Tibial nerve (tissue), 4 donors: Measurements from ENCODE around the gene PRSS48. TPM values are rescaled to one million over a fixed set of nuclear protein-coding genes. Genes with fewer than 3 reads are reported as not detected.
"Not testable (repeated sequence)": the region's sequence is repeated elsewhere in the genome, so short reads cannot be mapped to it uniquely, and the experiment has no call there.

Experiments
- DNase-seq, 2 donors: peaks; one replicate each; pipeline ENCODE4 v3.0.0-alpha.2; 2019; ENCODE audit warnings: low spot score in 2 of 2
- H3K27ac ChIP-seq, 4 donors: fragments of 200-600 bp; sonication (generic) in 3 of 4; one replicate each; pipeline ENCODE4 v1.5.1; 2017 to 2019; ENCODE audit warnings: mild to moderate bottlenecking in 1 of 4
- H3K27me3 ChIP-seq, 2 donors: fragments of 200-600 bp; sonication (generic) in 1 of 2; one replicate each; pipeline versions ENCODE4 v1.5.1 to v1.6.0; 2017 to 2019
- H3K36me3 ChIP-seq, 3 donors: fragments of 200-600 bp; sonication (generic); one replicate each; pipeline ENCODE4 v1.5.1; 2018 to 2019
- H3K4me1 ChIP-seq, 4 donors: fragments of 200-600 bp; sonication (generic) in 3 of 4; one replicate each; pipeline ENCODE4 v1.5.1; 2017 to 2019
- H3K4me3 ChIP-seq, 4 donors: fragments of 200-600 bp; sonication (generic) in 3 of 4; one replicate each; pipeline ENCODE4 v1.5.1; 2017 to 2019; ENCODE audit warnings: mild to moderate bottlenecking in 1 of 4, moderate library complexity in 1 of 4
- H3K9me3 ChIP-seq, 4 donors: fragments of 200-600 bp; sonication (generic) in 3 of 4; one replicate each; pipeline ENCODE4 v1.5.1; 2017 to 2019
- CTCF ChIP-seq, 5 experiments: fragments of 200-600 bp in 3 of 5; fragments of 450-650 bp in 2 of 5; sonication (generic) in 3 of 5; IDR thresholded peaks; one replicate each; pipeline ENCODE4 v1.5.1; 2016 to 2019; ENCODE audit warnings: antibody characterized with exemption in 5 of 5, mild to moderate bottlenecking in 3 of 5, moderate library complexity in 2 of 5
- EP300 ChIP-seq, 2 donors: sonication (generic); formaldehyde crosslinking; IDR thresholded peaks; one replicate each; pipeline ENCODE4 v1.6.1; 2017; ENCODE audit warnings: antibody characterized with exemption in 2 of 2, mild to moderate bottlenecking in 1 of 2
- POLR2A ChIP-seq, 2 donors: fragments of 450-650 bp; IDR thresholded peaks; one replicate each; pipeline ENCODE4 v1.6.1; 2017; ENCODE audit warnings: antibody characterized with exemption in 2 of 2, mild to moderate bottlenecking in 2 of 2, moderate library complexity in 2 of 2
- WGBS, 2 donors: methylation state at CpG; one replicate each; pipeline ENCODE4 v1.1.5; 2018; 5-methylcytosine and 5-hydroxymethylcytosine counted together
- total RNA-seq, 4 donors: library from RNA; depleted of rRNA; stranded (reverse); fragments of >200 nt; gene quantifications; one replicate each; pipeline ENCODE4 v1.1.0, GENCODE V29; 2016

Gene PRSS48
- total RNA-seq, 4 donors from 2014 or later = not detected

- TF ChIP-seq POLR2A (IDR thresholded peaks at IDR 0.05) (no peak), CTCF (IDR thresholded peaks at IDR 0.05) (no peak), EP300 (IDR thresholded peaks at IDR 0.05) (no peak)
- H3K27ac ChIP-seq = peak overlapping the region in 2 of 4 donors; percentile 74 to 83
- 74 to 76% methylated on average over 7 of the region's 7 CpGs for WGBS, 2 donors
Measured at GRCh38 chr4:151231915-151232595, 44.9 kb upstream of the PRSS48 start.

GRCh38 chr4:151233600-151233999 is 43.4 kb upstream of the PRSS48 start:
- peak overlapping the region; percentile 1 to 83 (median 62) for H3K27ac ChIP-seq
- H3K4me1 ChIP-seq = peaks cover 0 to 40% (median 11%) of the 10 kb centered on the region in 4 donors
- TF ChIP-seq CTCF (IDR thresholded peaks at IDR 0.05) = no peak
- TF ChIP-seq EP300 (IDR thresholded peaks at IDR 0.05) = no peak
- no peak for TF ChIP-seq POLR2A (IDR thresholded peaks at IDR 0.05)
- DNase-seq = no peak
- no peaks in the 10 kb centered on the region for H3K36me3 ChIP-seq
- H3K4me3 ChIP-seq = no peak overlapping the region
- no peaks in the 10 kb centered on the region for H3K27me3 ChIP-seq
- WGBS, 2 donors = 83 to 85% methylated on average over 5 of the region's 5 CpGs
- no peaks in the 10 kb centered on the region for H3K9me3 ChIP-seq

More at GRCh38 chr4:151231915-151232595, 44.9 kb upstream of the PRSS48 start:
- Histone ChIP-seq H3K27me3 (no peaks in the 10 kb centered on the region), H3K4me3 (no peak overlapping the region), H3K4me1 (peaks cover 0 to 41% (median 13%) of the 10 kb centered on the region in 4 donors), H3K9me3 (no peaks in the 10 kb centered on the region), H3K36me3 (no peaks in the 10 kb centered on the region)
- no peak for DNase-seq

- WGBS, 2 donors = 100% methylated on average over 1 of the region's 1 CpG
- not testable (repeated sequence) for DNase-seq
Measured at GRCh38 chr4:151235373-151235772, 41.6 kb upstream of the PRSS48 start.

GRCh38 chr4:151236036-151236435 is 40.9 kb upstream of the PRSS48 start:
- Histone ChIP-seq H3K9me3 (no peaks in the 10 kb centered on the region), H3K27me3 (no peaks in the 10 kb centered on the region), H3K4me3 (no peak overlapping the region), H3K36me3 (no peaks in the 10 kb centered on the region), H3K27ac (peak overlapping the region in 1 of 4 donors; percentile 74), H3K4me1 (peaks cover 0 to 47% (median 13%) of the 10 kb centered on the region in 4 donors)
- TF ChIP-seq EP300 (IDR thresholded peaks at IDR 0.05) (no peak), POLR2A (IDR thresholded peaks at IDR 0.05) (no peak)
- 98 to 99% methylated on average over 22 to 27 of the region's 27 CpGs for WGBS, 2 donors
- DNase-seq = no peak

More at GRCh38 chr4:151235373-151235772, 41.6 kb upstream of the PRSS48 start:
- not testable (repeated sequence) for H3K36me3 ChIP-seq, H3K4me3 ChIP-seq, H3K27me3 ChIP-seq, H3K9me3 ChIP-seq
- peaks cover 0 to 47% (median 13%) of the 10 kb centered on the region in 4 donors for H3K4me1 ChIP-seq
- H3K27ac ChIP-seq = peak overlapping the region in 2 of 4 donors; percentile 74 to 83

- peak in 1 of 2 donors; percentile 38 for DNase-seq
- peak overlapping the region; percentile 16 to 66 (median 42) for H3K27ac ChIP-seq
- 16 to 28% methylated on average over 3 of the region's 3 CpGs for WGBS, 2 donors
Measured at GRCh38 chr4:151238477-151238876, 38.5 kb upstream of the PRSS48 start.

More at GRCh38 chr4:151238477-151238876, 38.5 kb upstream of the PRSS48 start:
- TF ChIP-seq EP300 (IDR thresholded peaks at IDR 0.05) (peak in 1 of 2 donors; percentile 28), CTCF (IDR thresholded peaks at IDR 0.05) (peak in 2 of 5 experiments; percentile 33 to 42), POLR2A (IDR thresholded peaks at IDR 0.05) (no peak)
- peaks cover 0 to 36% (median 13%) of the 10 kb centered on the region in 4 donors for H3K4me1 ChIP-seq
- H3K36me3 ChIP-seq = no peaks in the 10 kb centered on the region
- H3K4me3 ChIP-seq = no peak overlapping the region
- H3K9me3 ChIP-seq = no peaks in the 10 kb centered on the region
- no peaks in the 10 kb centered on the region for H3K27me3 ChIP-seq
